IMR-90 (cell line): ENCODE measurements around the gene GAB1.

ENCODE experiments used
- BHLHE40 ChIP-seq: fragments of 150-350 bp; IDR thresholded peaks from 2 replicates; pipeline ENCODE4 v1.6.1; 2016; ENCODE audit warnings: mild to moderate bottlenecking, low read depth, low read length
- CHD1 ChIP-seq: IDR thresholded peaks from 2 replicates; pipeline ENCODE4 v1.6.1; 2012; ENCODE audit warnings: low read depth, low read length, improper control_type of control experiment
- CTCF ChIP-seq: conservative IDR thresholded peaks from 2 replicates; pipeline ENCODE4 v1.5.1; 2012; ENCODE audit warnings: mild to moderate bottlenecking, low read depth, low read length, improper control_type of control experiment
- ELK1 ChIP-seq: fragments of 150-350 bp; IDR thresholded peaks from 2 replicates; pipeline ENCODE4 v1.6.1; 2016; ENCODE audit warnings: low read depth, mild to moderate bottlenecking, low read length, moderate library complexity, borderline replicate concordance
- POLR2A ChIP-seq: IDR thresholded peaks from 2 replicates; pipeline ENCODE4 v1.6.1; 2012; ENCODE audit warnings: mild to moderate bottlenecking, low read depth, low read length
- RAD21 ChIP-seq: IDR thresholded peaks from 2 replicates; pipeline ENCODE4 v1.6.1; 2012; ENCODE audit warnings: low read length, improper control_type of control experiment

GRCh38 chr4:143513314-143514168, 176.9 kb downstream of the GAB1 start, which contains the start of gene SMARCA5:
- TF ChIP-seq CTCF: no peak
- TF ChIP-seq BHLHE40: no peak
- TF ChIP-seq ELK1: no peak
- TF ChIP-seq CHD1: peak; percentile 70; the same call in 1 of the 2 replicates
- TF ChIP-seq RAD21: no peak
- TF ChIP-seq POLR2A: peak; percentile 85; the same call in 1 of the 2 replicates
